BE2C (cell line): ENCODE measurements around the gene GTF2F1.
A peak's percentile ranks its signal among the peaks of the same experiment; 100 is the strongest.

Source experiments
- DNase-seq: peaks from one replicate; pipeline ENCODE4 v3.0.0-alpha.2; 2020
- H3K27me3 ChIP-seq: fragments of 250-450 bp; sonication (Bioruptor Pico); 2 replicates; pipeline ENCODE4 v1.5.1; 2020; ENCODE audit warnings: mild to moderate bottlenecking
- H3K36me3 ChIP-seq: fragments of 250-450 bp; sonication (Bioruptor Pico); 2 replicates; pipeline ENCODE4 v1.5.1; 2020; ENCODE audit warnings: mild to moderate bottlenecking
- H3K4me1 ChIP-seq: fragments of 250-450 bp; sonication (Bioruptor Pico); 2 replicates; pipeline ENCODE4 v1.5.1; 2020
- H3K4me3 ChIP-seq: 2 replicates; pipeline ENCODE4 v1.5.1; 2011; ENCODE audit warnings: low read depth, low read length
- H3K9me3 ChIP-seq: fragments of 250-450 bp; sonication (Bioruptor Pico); 2 replicates; pipeline ENCODE4 v1.5.1; 2020
- TF ChIP-seq, protein P1 (sequence below): IDR thresholded peaks from 2 replicates; pipeline ENCODE4 v1.5.1; 2012; ENCODE audit warnings: mild to moderate bottlenecking, low read depth, low read length

Gene GTF2F1

GRCh38 chr19:6378041-6378440, 14.9 kb downstream of the GTF2F1 start:
- H3K4me1 ChIP-seq: peaks cover 8% of the 10 kb centered on the region
- no peaks in the 10 kb centered on the region for H3K27me3 ChIP-seq
- no peaks in the 10 kb centered on the region for H3K9me3 ChIP-seq
- H3K36me3 ChIP-seq: peaks cover 39% of the 10 kb centered on the region
- TF ChIP-seq, protein P1, sequence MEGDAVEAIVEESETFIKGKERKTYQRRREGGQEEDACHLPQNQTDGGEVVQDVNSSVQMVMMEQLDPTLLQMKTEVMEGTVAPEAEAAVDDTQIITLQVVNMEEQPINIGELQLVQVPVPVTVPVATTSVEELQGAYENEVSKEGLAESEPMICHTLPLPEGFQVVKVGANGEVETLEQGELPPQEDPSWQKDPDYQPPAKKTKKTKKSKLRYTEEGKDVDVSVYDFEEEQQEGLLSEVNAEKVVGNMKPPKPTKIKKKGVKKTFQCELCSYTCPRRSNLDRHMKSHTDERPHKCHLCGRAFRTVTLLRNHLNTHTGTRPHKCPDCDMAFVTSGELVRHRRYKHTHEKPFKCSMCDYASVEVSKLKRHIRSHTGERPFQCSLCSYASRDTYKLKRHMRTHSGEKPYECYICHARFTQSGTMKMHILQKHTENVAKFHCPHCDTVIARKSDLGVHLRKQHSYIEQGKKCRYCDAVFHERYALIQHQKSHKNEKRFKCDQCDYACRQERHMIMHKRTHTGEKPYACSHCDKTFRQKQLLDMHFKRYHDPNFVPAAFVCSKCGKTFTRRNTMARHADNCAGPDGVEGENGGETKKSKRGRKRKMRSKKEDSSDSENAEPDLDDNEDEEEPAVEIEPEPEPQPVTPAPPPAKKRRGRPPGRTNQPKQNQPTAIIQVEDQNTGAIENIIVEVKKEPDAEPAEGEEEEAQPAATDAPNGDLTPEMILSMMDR: no peak
- DNase-seq: no peak
- no peak overlapping the region for H3K4me3 ChIP-seq

- peaks cover 28% of the 10 kb centered on the region for H3K36me3 ChIP-seq
- TF ChIP-seq, protein P1: no peak
Observed at GRCh38 chr19:6376512-6377190, 16.3 kb downstream of the GTF2F1 start.

GRCh38 chr19:6375411-6376010, 17.5 kb downstream of the GTF2F1 start, which contains the start of gene PSPN:
Gene PSPN (minus strand): TSS chr19:6375933. CDS start chr19:6375849, 84 bp downstream.
- H3K27me3 ChIP-seq: no peaks in the 10 kb centered on the region
- no peak for DNase-seq
- H3K36me3 ChIP-seq: peaks cover 16% of the 10 kb centered on the region
- peaks cover 8% of the 10 kb centered on the region for H3K4me1 ChIP-seq
- no peak within 1 kb of the TSS for H3K4me3 ChIP-seq
- TF ChIP-seq, protein P1: no peak
- H3K9me3 ChIP-seq: no peaks in the 10 kb centered on the region

More at GRCh38 chr19:6376512-6377190, 16.3 kb downstream of the GTF2F1 start:
- Histone ChIP-seq H3K4me3 (no peak overlapping the region), H3K27me3 (no peaks in the 10 kb centered on the region), H3K4me1 (peaks cover 8% of the 10 kb centered on the region), H3K9me3 (no peaks in the 10 kb centered on the region)
- no peak for DNase-seq

DNA sequence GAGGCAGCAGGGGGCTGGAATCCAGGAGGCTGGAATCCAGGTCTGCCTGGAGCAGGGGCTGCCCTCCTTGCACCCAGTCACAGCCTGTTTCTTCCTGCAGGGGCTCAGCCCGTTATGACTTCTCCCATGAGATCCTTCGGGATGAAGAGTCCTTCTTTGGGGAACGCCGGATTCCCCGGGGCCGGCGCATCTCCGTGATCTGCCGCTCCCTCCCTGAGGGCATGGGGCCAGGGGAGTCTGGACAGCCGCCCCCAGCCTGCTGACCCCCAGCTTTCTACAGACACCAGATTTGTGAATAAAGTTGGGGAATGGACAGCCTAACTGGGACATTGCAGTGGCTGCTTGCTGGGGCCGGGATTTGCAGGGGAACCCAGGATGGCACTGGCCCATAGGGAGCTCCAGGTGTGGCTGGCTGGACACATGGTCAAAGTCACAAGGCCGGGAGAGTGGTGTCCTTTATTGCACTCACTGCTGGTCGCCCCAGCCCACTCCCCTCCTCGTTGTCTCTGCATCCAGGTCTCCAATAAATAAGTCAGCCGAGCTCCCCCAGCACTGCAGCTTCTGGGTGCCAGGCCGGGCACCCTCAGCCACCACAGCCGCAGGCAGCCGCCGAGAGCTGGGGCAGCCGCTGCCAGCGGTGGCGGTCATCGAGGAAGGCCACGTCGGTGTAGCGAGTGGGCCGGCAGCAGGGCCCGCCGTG, 18.1 kb downstream of the GTF2F1 start:
- H3K9me3 ChIP-seq: no peaks in the 10 kb centered on the region
- DNase-seq: no peak
- no peak overlapping the region for H3K4me3 ChIP-seq
- H3K27me3 ChIP-seq: no peaks in the 10 kb centered on the region
- peaks cover 8% of the 10 kb centered on the region for H3K4me1 ChIP-seq
- TF ChIP-seq, protein P1: no peak
- H3K36me3 ChIP-seq: peaks cover 10% of the 10 kb centered on the region

GRCh38 chr19:6374161-6374709, 18.7 kb downstream of the GTF2F1 start:
- Histone ChIP-seq H3K36me3 (peaks cover 7% of the 10 kb centered on the region), H3K9me3 (no peaks in the 10 kb centered on the region), H3K4me3 (peak overlapping the region; percentile 51), H3K4me1 (peaks cover 8% of the 10 kb centered on the region), H3K27me3 (no peaks in the 10 kb centered on the region)
- DNase-seq: no peak
- TF ChIP-seq, protein P1: no peak
